Measurements from ENCODE around the gene ATXN10.

DNA sequence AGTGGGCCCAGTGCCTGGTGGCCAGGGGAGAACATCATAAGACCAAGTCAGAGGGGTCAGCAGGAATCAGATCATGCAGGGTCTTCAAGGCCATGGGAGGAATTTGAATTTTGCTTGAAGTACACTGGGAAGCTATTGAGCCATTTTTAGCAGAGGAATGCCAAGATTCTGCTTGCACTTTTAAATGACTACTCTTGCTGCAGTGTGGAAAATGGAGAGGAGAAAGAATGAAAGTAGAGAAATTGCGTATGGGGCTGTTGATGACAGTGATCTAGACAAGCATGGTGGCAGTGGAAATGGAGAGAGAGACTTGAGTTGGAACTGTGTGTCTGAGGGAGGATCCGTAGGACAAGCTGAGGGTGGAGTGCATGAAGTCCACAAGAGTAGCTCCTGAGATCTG, 177.3 kb downstream of the ATXN10 start:
- TF ChIP-seq GATA2 (IDR thresholded peaks at IDR 0.05; ENCODE audit: low read depth, low read length) (no peak), GATA3 (IDR thresholded peaks at IDR 0.05; ENCODE audit: low read depth, low read length) (no peak)
